ENCODE data around the gene KCNMA1. TPM values are rescaled to one million over a fixed set of nuclear protein-coding genes. Genes with fewer than 3 reads are reported as not detected.

The KCNMA1 gene
- total RNA-seq, 1 donor from 2014 or later, result 94.3 TPM

- intact Hi-C loops (cut with DNase I), result loop anchor here (10.0 kb wide), 1 partner anchor 74 kb away; no protein-coding TSS in a partner anchor
- H3K36me3 ChIP-seq, result no peaks in the 10 kb centered on the region
- no peak for DNase-seq (ENCODE audit: extremely low spot score in 2 of 2)
- peaks cover 10% of the 10 kb centered on the region for H3K4me1 ChIP-seq
- TF ChIP-seq POLR2AphosphoS5 (IDR thresholded peaks at IDR 0.05; ENCODE audit: insufficient read depth in 1 of 2, low read depth in 1 of 2), result peak in 1 of 2 donors; percentile 51
- no peak for TF ChIP-seq CTCF (IDR thresholded peaks at IDR 0.05)
- H3K27me3 ChIP-seq, result no peaks in the 10 kb centered on the region
- H3K9me3 ChIP-seq, result no peaks in the 10 kb centered on the region
- H3K27ac ChIP-seq, result no peak overlapping the region
- no peak overlapping the region for H3K4me3 ChIP-seq
These were observed 8.5 kb downstream of the KCNMA1 start for GRCh38 chr10:77628906-77629730.

GRCh38 chr10:77626266-77626935 is 11.2 kb downstream of the KCNMA1 start:
- peaks cover 22% of the 10 kb centered on the region for H3K4me1 ChIP-seq
- H3K4me3 ChIP-seq, result no peak overlapping the region
- TF ChIP-seq POLR2AphosphoS5 (IDR thresholded peaks at IDR 0.05; ENCODE audit: insufficient read depth in 1 of 2, low read depth in 1 of 2) (no peak), CTCF (IDR thresholded peaks at IDR 0.05) (no peak)
- H3K27ac ChIP-seq, result no peak overlapping the region
- H3K9me3 ChIP-seq, result no peaks in the 10 kb centered on the region
- no peaks in the 10 kb centered on the region for H3K27me3 ChIP-seq
- no peaks in the 10 kb centered on the region for H3K36me3 ChIP-seq
- DNase-seq (ENCODE audit: extremely low spot score in 2 of 2), result no peak
- intact Hi-C loops (cut with DNase I), result loop anchor here (10.0 kb wide), 1 partner anchor 72 kb away; no protein-coding TSS in a partner anchor

- intact Hi-C loops (cut with DNase I), result loop anchor here (10.0 kb wide), 1 partner anchor 71 kb away; no protein-coding TSS in a partner anchor
- Histone ChIP-seq H3K27ac (no peak overlapping the region), H3K4me1 (peaks cover 22% of the 10 kb centered on the region), H3K36me3 (no peaks in the 10 kb centered on the region), H3K27me3 (no peaks in the 10 kb centered on the region), H3K9me3 (no peaks in the 10 kb centered on the region), H3K4me3 (no peak overlapping the region)
- no peak for DNase-seq (ENCODE audit: extremely low spot score in 2 of 2)
- no peak for TF ChIP-seq CTCF (IDR thresholded peaks at IDR 0.05)
- TF ChIP-seq POLR2A (IDR thresholded peaks at IDR 0.05), result no peak
- TF ChIP-seq POLR2AphosphoS5 (IDR thresholded peaks at IDR 0.05; ENCODE audit: insufficient read depth in 1 of 2, low read depth in 1 of 2), result no peak
These were observed 12.2 kb downstream of the KCNMA1 start for GRCh38 chr10:77625379-77625778.

- H3K36me3 ChIP-seq, result no peaks in the 10 kb centered on the region
- no peaks in the 10 kb centered on the region for H3K27me3 ChIP-seq
- H3K9me3 ChIP-seq, result no peaks in the 10 kb centered on the region
- H3K27ac ChIP-seq, result peak overlapping the region; percentile 29
- H3K4me3 ChIP-seq, result peak overlapping the region in 1 of 2 donors; percentile 6
- peaks cover 12% of the 10 kb centered on the region for H3K4me1 ChIP-seq
- TF ChIP-seq CTCF (IDR thresholded peaks at IDR 0.05) (no peak), POLR2AphosphoS5 (IDR thresholded peaks at IDR 0.05; ENCODE audit: insufficient read depth in 1 of 2, low read depth in 1 of 2) (peak in 1 of 2 donors; percentile 25)
- intact Hi-C loops (cut with DNase I), result loop anchor here (10.0 kb wide), 1 partner anchor 68 kb away; no protein-coding TSS in a partner anchor
- no peak for DNase-seq (ENCODE audit: extremely low spot score in 2 of 2)
These were observed 14.7 kb downstream of the KCNMA1 start for GRCh38 chr10:77622889-77623291.

Data from vagina (tissue), 2 donors.